Measurements from ENCODE around the gene KRTAP12-3. TPM values are rescaled to one million over a fixed set of nuclear protein-coding genes. Genes with fewer than 3 reads are reported as not detected.

Gene KRTAP12-3
- total RNA-seq, 1 donor from 2014 or later, result not detected

- H3K4me2 ChIP-seq (ENCODE audit: low read length), result no peak overlapping the region
- DNase-seq (ENCODE audit: low read depth) (no peak), FAIRE-seq (no peak)
- H3K4me3 ChIP-seq (ENCODE audit: insufficient read depth, low read depth, low read length), result no peak overlapping the region
- H3K4me3 Mint-ChIP-seq (ENCODE audit: unreplicated experiment), result no peak overlapping the region
- no peaks in the 10 kb centered on the region for H3K9me3 ChIP-seq (ENCODE audit: insufficient read depth, low read depth, low read length)
- H3K9me3 Mint-ChIP-seq (ENCODE audit: unreplicated experiment), result peaks cover 13% of the 10 kb centered on the region
- H3K27me3 ChIP-seq (ENCODE audit: insufficient read depth, low read length), result peaks cover 39% of the 10 kb centered on the region
- H3K4me1 ChIP-seq (ENCODE audit: insufficient read depth, low read length), result no peaks in the 10 kb centered on the region
- H3K36me3 Mint-ChIP-seq (ENCODE audit: low read depth, unreplicated experiment), result no peaks in the 10 kb centered on the region
- peaks cover 80% of the 10 kb centered on the region for H3K27me3 Mint-ChIP-seq (ENCODE audit: low read depth, unreplicated experiment)
- no peaks in the 10 kb centered on the region for H3K36me3 ChIP-seq (ENCODE audit: insufficient read depth, low read length)
- TF ChIP-seq EZH2 (IDR thresholded peaks at IDR 0.05; ENCODE audit: insufficient read depth, low read length) (no peak), CTCF (IDR thresholded peaks at IDR 0.05; ENCODE audit: insufficient read depth, low read depth, low read length) (no peak)
- H3K4me1 Mint-ChIP-seq (ENCODE audit: low read depth, unreplicated experiment), result no peaks in the 10 kb centered on the region
- H3K79me2 ChIP-seq (ENCODE audit: insufficient read depth, low read length), result no peaks in the 10 kb centered on the region
- no peak overlapping the region for H3K27ac ChIP-seq (ENCODE audit: low read depth, low read length)
- H3K27ac Mint-ChIP-seq (ENCODE audit: unreplicated experiment), result peak overlapping the region; percentile 18
- H3K9ac ChIP-seq (ENCODE audit: low read length), result no peak overlapping the region
- no peak overlapping the region for H2AFZ ChIP-seq (ENCODE audit: low read depth, low read length)
- no peaks in the 10 kb centered on the region for H4K20me1 ChIP-seq (ENCODE audit: insufficient read depth, low read length)
These were observed 46.3 kb downstream of the KRTAP12-3 start for GRCh38 chr21:44703731-44704635.

- Histone ChIP-seq H2AFZ (ENCODE audit: low read depth, low read length) (no peak overlapping the region), H3K4me2 (ENCODE audit: low read length) (no peak overlapping the region), H3K9me3 (ENCODE audit: insufficient read depth, low read depth, low read length) (no peaks in the 10 kb centered on the region), H3K9ac (ENCODE audit: low read length) (no peak overlapping the region), H3K27ac (ENCODE audit: low read depth, low read length) (no peak overlapping the region), H3K4me3 (ENCODE audit: insufficient read depth, low read depth, low read length) (no peak overlapping the region), H4K20me1 (ENCODE audit: insufficient read depth, low read length) (no peaks in the 10 kb centered on the region), H3K4me1 (ENCODE audit: insufficient read depth, low read length) (no peaks in the 10 kb centered on the region), H3K36me3 (ENCODE audit: insufficient read depth, low read length) (no peaks in the 10 kb centered on the region), H3K27me3 (ENCODE audit: insufficient read depth, low read length) (peaks cover 45% of the 10 kb centered on the region), H3K79me2 (ENCODE audit: insufficient read depth, low read length) (no peaks in the 10 kb centered on the region)
- no peak for DNase-seq (ENCODE audit: low read depth)
- no peaks in the 10 kb centered on the region for H3K36me3 Mint-ChIP-seq (ENCODE audit: low read depth, unreplicated experiment)
- H3K4me1 Mint-ChIP-seq (ENCODE audit: low read depth, unreplicated experiment), result peaks cover under 1% of the 10 kb centered on the region
- no peak overlapping the region for H3K4me3 Mint-ChIP-seq (ENCODE audit: unreplicated experiment)
- peak overlapping the region; percentile 18 for H3K27ac Mint-ChIP-seq (ENCODE audit: unreplicated experiment)
- H3K27me3 Mint-ChIP-seq (ENCODE audit: low read depth, unreplicated experiment), result peaks cover 81% of the 10 kb centered on the region
- no peak for FAIRE-seq
- TF ChIP-seq EZH2 (IDR thresholded peaks at IDR 0.05; ENCODE audit: insufficient read depth, low read length), result no peak
- no peak for TF ChIP-seq CTCF (IDR thresholded peaks at IDR 0.05; ENCODE audit: insufficient read depth, low read depth, low read length)
- H3K9me3 Mint-ChIP-seq (ENCODE audit: unreplicated experiment), result peaks cover 16% of the 10 kb centered on the region
These were observed 46.9 kb downstream of the KRTAP12-3 start for GRCh38 chr21:44704636-44705001.

Measured in astrocyte (in vitro differentiated cells and primary cell).